GM21723 (cell line): Measurements from ENCODE around the gene BET1L.
"Not testable (repeated sequence)": the region's sequence is repeated elsewhere in the genome, so short reads cannot be mapped to it uniquely, and the experiment has no call there.

Source experiments
- ATAC-seq: cut with Tn5 transposase; IDR thresholded peaks from one replicate; pipeline ENCODE4 v1.9.1; 2021; ENCODE audit warnings: mild to moderate bottlenecking, moderate library complexity; ENCODE audit not compliant: unreplicated experiment

BET1L gene

GRCh38 chr11:230431-230830, 23.2 kb upstream of the BET1L start:
- no peak for ATAC-seq

- ATAC-seq, result no peak
Measured at GRCh38 chr11:227824-228379, 20.7 kb upstream of the BET1L start.

DNA sequence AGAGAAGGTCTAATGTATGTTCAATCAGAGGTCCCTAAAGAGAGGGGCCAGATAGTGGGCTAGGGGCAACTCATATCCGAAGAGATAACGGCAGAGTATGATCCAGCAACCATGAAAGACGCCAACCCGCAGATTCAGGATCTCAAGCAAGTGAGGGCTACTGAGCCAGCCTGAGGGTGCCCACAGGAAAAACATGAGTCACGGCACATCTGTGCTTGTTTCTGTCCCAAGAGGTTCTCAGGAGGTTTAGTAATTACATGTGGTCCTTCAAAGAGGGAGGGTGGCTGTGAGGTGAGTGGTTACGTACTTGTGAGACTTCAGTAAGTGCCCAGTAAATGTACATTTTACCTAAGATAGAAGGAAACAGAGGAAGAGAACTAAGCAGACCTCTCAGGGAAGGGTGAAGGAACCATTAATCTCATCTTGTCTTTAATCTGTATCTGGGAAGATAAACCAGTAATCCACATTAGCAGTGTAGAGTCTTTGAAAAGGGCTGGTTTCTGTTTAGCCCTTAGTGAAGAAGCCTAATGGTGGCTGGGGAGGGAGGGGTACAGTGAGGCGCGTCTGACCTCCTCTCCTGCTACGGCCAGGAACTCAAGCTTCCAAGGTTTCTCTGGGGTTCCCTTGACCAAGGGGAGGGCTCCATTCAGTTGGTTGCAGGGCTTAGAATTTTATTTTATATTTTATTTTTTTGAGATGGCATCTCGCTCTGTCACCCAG, 18.7 kb upstream of the BET1L start:
- no peak for ATAC-seq

DNA sequence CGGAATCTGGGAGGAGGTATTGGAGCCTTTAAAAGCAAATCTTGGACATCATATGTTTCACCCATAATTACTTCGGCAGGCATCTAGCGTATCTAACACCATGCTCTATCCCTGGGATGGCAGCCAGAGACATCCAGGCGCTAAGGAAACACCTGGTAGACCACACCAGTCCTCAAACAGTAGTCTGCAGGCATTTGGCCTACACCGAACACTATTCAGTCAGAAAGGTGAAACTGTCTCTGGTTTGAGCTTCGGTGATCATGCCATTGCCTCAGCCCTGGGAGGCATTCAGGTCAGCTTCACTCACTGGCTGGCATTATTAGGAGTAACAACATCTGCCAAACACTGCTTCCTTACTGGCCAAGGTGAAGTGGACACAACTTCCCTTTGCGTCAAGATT, 17.2 kb upstream of the BET1L start:
- no peak for ATAC-seq

DNA sequence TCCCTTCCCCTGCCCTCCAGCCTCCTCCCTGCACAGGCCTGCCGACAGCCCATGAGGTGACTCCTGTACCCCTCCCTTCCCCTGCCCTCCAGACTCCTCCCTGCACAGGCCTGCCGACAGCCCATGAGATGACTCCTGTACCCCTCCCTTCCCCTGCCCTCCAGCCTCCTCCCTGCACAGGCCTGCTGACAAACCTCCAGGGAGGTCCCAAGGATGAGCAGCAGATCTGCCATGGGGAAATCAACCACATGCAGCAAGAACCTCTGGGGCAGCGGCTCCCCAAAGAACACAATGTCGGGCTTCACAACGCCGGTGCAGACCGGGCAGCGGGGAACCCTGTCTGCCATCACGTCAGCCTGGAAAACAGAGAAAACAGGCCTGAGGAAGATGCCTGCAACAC, 16.7 kb upstream of the BET1L start:
- ATAC-seq, result no peak

- no peak for ATAC-seq
Measured at GRCh38 chr11:223026-223789, 16.0 kb upstream of the BET1L start.

- ATAC-seq, result no peak
Measured at GRCh38 chr11:221998-222789, 15.0 kb upstream of the BET1L start.

- no peak for ATAC-seq
Measured at GRCh38 chr11:221539-221938, 14.3 kb upstream of the BET1L start.

- ATAC-seq, result not testable (repeated sequence)
Measured at GRCh38 chr11:220641-221215, 13.5 kb upstream of the BET1L start.

DNA sequence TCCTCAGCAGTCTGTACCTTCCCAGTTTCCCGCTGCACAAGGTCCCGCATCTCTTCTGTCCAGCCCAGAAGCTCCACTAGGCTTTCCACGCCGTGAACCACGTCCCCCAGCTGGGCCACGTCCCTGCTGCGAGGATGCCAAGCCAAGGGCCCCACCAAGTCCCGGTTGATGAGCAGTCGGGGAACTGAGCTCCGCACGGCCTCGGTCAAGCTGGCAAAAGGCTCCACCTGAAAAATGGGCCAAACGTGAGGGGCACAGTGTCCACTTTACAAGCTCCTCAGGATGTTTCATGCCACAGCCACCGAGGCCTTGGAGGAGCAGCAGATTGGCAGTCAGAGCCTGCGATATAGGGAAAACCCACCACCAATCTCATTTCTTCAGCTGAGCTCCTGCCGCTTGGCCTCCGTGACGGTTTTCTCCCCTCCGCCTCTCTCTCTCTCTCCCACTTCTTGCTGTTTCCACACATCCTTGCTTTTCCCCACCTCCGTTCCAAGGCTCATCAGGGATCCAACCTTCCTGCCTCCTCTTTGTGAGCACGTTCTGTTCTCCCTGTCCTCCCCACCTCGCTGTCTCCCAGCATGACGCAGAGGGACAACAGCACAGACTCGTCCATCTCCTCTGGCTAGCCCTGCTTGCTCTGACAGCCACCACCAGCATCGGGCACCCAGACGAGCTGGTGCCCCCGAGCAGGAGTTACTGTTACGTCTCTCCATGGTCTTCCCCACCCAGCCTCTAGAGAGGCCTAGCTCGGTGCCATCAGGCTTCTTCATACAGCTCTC, 11.8 kb upstream of the BET1L start:
- no peak for ATAC-seq

DNA sequence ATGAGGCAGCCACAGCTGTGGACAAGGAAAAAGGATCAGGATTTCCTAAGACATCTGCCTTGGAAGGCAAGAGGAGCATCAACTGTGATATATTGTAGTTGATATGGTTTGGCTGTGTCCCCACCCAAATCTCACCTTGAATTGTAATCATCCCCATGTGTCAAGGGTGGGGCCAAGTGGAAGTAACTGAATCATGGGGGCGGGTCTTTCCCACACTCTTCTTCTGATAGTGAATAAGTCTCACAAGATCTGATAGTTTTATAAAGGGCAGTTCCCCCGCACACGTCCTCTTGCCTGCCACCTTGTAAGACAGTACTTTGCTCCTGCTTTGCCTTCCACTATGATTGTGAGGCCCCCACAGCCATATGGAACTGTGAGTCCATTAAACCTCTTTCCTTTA, 10.5 kb upstream of the BET1L start:
- ATAC-seq, result no peak

GRCh38 chr11:216081-216974, 9.1 kb upstream of the BET1L start:
- ATAC-seq, result no peak

DNA sequence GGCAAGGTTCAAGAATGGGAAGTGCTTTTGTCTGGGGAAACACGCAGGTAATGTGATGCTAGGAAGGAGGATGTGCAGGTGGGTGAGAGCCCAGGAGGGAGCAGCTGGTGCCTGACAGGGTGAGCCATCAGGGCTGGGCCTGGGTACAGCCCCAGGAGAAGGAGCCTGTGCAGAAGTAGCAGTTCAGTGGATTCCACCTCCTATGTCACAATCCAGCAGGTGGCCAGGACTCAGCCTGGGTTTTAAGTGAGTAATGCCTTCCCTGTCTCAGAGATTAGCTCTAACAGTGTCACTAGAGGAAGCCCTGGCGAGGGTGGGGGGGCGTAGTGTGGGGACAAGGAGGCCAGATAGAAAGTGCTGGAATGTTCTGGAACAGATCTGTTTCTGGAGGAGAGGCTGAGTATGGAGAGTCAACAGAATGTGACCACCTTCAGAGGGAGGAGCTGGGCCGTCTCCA, 8.4 kb upstream of the BET1L start:
- ATAC-seq, result no peak

DNA sequence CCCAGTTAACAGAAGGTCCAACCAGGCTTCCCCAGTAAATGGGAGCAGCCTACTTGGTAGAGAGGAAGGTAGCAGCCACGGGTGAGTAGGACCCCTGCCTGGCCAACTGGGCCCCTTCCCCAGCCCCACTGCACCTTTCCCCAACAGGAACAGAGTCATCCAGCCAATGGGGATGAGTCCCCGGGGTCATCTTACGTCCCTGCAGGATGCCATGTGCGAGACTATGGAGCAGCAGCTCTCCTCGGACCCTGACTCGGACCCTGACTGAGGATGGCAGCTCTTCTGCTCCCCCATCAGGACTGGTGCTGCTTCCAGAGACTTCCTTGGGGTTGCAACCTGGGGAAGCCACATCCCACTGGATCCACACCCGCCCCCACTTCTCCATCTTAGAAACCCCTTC, 6.9 kb upstream of the BET1L start:
- no peak for ATAC-seq

GRCh38 chr11:213111-213510, 5.9 kb upstream of the BET1L start:
- no peak for ATAC-seq

GRCh38 chr11:212150-213100, 5.2 kb upstream of the BET1L start:
- no peak for ATAC-seq

GRCh38 chr11:211741-212140, 4.5 kb upstream of the BET1L start:
- no peak for ATAC-seq

DNA sequence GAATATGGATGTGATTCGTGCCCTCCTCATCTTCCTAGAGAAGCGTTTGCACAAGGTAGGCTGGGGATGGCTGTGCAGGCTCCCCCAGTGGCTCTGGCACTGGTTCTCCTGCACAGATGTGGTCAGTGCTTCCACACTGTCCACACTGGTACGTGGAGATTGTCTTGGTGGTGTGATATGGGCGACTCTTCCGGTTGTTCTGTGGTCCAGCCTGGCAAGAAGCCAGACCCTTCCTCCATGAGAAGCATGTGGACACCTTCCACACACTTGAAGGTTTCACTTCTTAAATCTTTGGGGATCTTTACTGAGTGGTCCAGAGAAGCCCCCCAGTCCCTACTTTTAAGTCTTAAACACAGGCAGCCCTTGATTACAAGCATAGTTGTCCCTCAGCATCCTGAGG, 4.1 kb upstream of the BET1L start:
- ATAC-seq, result no peak
